ENCODE measurements around the gene EOLA1. TPM values are rescaled to one million over a fixed set of nuclear protein-coding genes. Genes with fewer than 3 reads are reported as not detected.
"Not testable (repeated sequence)": the region's sequence is repeated elsewhere in the genome, so short reads cannot be mapped to it uniquely, and the experiment has no call there.

Gene EOLA1
- total RNA-seq, 1 experiment from 2014 or later: 7.9 TPM

DNA sequence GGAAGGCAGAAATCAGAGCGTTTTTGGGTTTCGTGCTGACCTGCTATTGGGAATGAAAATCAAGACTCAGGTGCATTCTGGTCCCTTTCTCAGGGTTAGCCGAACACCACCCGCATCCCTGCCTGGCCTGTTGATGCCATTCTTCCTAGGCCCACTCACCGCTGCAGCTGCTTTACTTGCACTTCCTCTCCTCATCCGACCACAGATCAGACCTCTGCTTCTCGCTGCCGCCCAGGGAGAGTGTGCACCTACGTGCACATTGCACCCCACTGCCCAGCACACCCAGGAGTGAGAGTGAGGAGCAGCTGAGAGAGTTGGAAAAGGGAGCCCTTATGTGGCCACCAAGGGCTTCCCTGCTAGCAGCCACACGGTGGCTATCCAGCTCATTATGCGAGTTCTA lies 3.3 kb upstream of the EOLA1 start:
- not testable (repeated sequence) for H3K23me2 ChIP-seq (ENCODE audit: insufficient read length, low read depth, low read length, poor library complexity, severe bottlenecking); H4K8ac ChIP-seq (replicated peaks; ENCODE audit: insufficient read length, low read depth, low read length); H3K79me1 ChIP-seq (ENCODE audit: insufficient read depth, low read depth, low read length, poor library complexity, severe bottlenecking); H3K4me1 ChIP-seq (ENCODE audit: insufficient read depth, low read length); H3K79me2 ChIP-seq (ENCODE audit: insufficient read depth, low read length); H3K9me3 ChIP-seq (ENCODE audit: control insufficient read depth, low read depth, low read length); H3K9ac ChIP-seq (ENCODE audit: extremely low read depth, insufficient read length, low read length); H3K27ac ChIP-seq (ENCODE audit: insufficient read length, low read depth, low read length); H2BK12ac ChIP-seq (ENCODE audit: insufficient read length, low read depth, low read length); H3K27ac Mint-ChIP-seq; H3K4me3 Mint-ChIP-seq; H3K14ac ChIP-seq (ENCODE audit: insufficient read depth, low read length); H3K27me3 Mint-ChIP-seq (ENCODE audit: low read depth); H4K91ac ChIP-seq (ENCODE audit: insufficient read length, low read depth, low read length); DNase-seq; H2BK20ac ChIP-seq (ENCODE audit: low read depth, low read length, poor library complexity, severe bottlenecking); H3K56ac ChIP-seq (ENCODE audit: insufficient read length, low read depth, low read length); H2BK15ac ChIP-seq (ENCODE audit: low read depth, low read length); H2BK5ac ChIP-seq (ENCODE audit: insufficient read length, low read length); H2AK5ac ChIP-seq (ENCODE audit: insufficient read length, low read length); H3K18ac ChIP-seq (ENCODE audit: insufficient read length, low read depth, low read length); H3K4ac ChIP-seq (ENCODE audit: low read depth, low read length); H2AFZ ChIP-seq (ENCODE audit: low read length); H4K20me1 ChIP-seq (ENCODE audit: control insufficient read depth, insufficient read depth, insufficient read length); H3K4me2 ChIP-seq (ENCODE audit: insufficient read depth, insufficient read length, low read length); H4K5ac ChIP-seq (ENCODE audit: insufficient read length, low read depth, low read length); H2BK120ac ChIP-seq (ENCODE audit: low read depth, low read length, poor library complexity, severe bottlenecking); H3K27me3 ChIP-seq (ENCODE audit: insufficient read depth, low read length); H3K23ac ChIP-seq (ENCODE audit: insufficient read length, low read depth, low read length); H3T11ph ChIP-seq (ENCODE audit: low read length)
- H3K9me3 Mint-ChIP-seq: peaks cover 49 to 58% of the 10 kb centered on the region in 2 experiments
- no CpG with 5 or more reads among the region's 11 CpGs for WGBS (ENCODE audit: extremely low coverage, insufficient read length, low lambda C conversion rate)
- H3K36me3 Mint-ChIP-seq (ENCODE audit: insufficient read depth in 1 of 3, low read depth in 3 of 3): peaks cover 2 to 13% (median 6%) of the 10 kb centered on the region in 3 experiments; a peak in 5 of 7 replicates
- H3K4me1 Mint-ChIP-seq: peaks cover 0 to 24% of the 10 kb centered on the region in 2 experiments; a peak in 3 of 4 replicates

All from H9 (cell line).